Measurements from ENCODE around the gene AP1M2. TPM values are rescaled to one million over a fixed set of nuclear protein-coding genes. Genes with fewer than 3 reads are reported as not detected.

AP1M2 gene
- total RNA-seq, 1 experiment from 2014 or later: 146 TPM

- no peak overlapping the region for H3K4me2 ChIP-seq (ENCODE audit: insufficient read depth, insufficient read length, low read length)
- DNase-seq: no peak
Observed at GRCh38 chr19:10575011-10575716, 11.9 kb downstream of the AP1M2 start.

More at GRCh38 chr19:10575011-10575716, 11.9 kb downstream of the AP1M2 start:
- H3K9me3 Mint-ChIP-seq: no peaks in the 10 kb centered on the region; a peak in 1 of 5 replicates
- no peak overlapping the region for H3K4ac ChIP-seq (ENCODE audit: low read depth, low read length)
- H2BK20ac ChIP-seq (ENCODE audit: low read depth, low read length, poor library complexity, severe bottlenecking): no peak overlapping the region
- H4K20me1 ChIP-seq (ENCODE audit: control insufficient read depth, insufficient read depth, insufficient read length): no peaks in the 10 kb centered on the region
- H3K56ac ChIP-seq (ENCODE audit: insufficient read length, low read depth, low read length): no peak overlapping the region
- H3K27me3 ChIP-seq (ENCODE audit: insufficient read depth, low read length): no peaks in the 10 kb centered on the region
- H3K27me3 Mint-ChIP-seq (ENCODE audit: low read depth): no peaks in the 10 kb centered on the region
- H3K14ac ChIP-seq (ENCODE audit: insufficient read depth, low read length): no peak overlapping the region; the same call in 1 of the 2 replicates
- H3K9ac ChIP-seq (ENCODE audit: extremely low read depth, insufficient read length, low read length): no peak overlapping the region
- no peak overlapping the region for H3K27ac ChIP-seq (ENCODE audit: insufficient read length, low read depth, low read length)
- no peak overlapping the region for H2BK5ac ChIP-seq (ENCODE audit: insufficient read length, low read length)
- H3K79me1 ChIP-seq (ENCODE audit: insufficient read depth, low read depth, low read length, poor library complexity, severe bottlenecking): peaks cover 2% of the 10 kb centered on the region
- TF ChIP-seq CTCF (conservative IDR thresholded peaks at IDR 0.05): no peak
- no peak overlapping the region for H4K91ac ChIP-seq (ENCODE audit: insufficient read length, low read depth, low read length)
- H4K8ac ChIP-seq (replicated peaks; ENCODE audit: insufficient read length, low read depth, low read length): no peak overlapping the region
- no peak overlapping the region for H3K18ac ChIP-seq (ENCODE audit: insufficient read length, low read depth, low read length)
- H3K4me3 Mint-ChIP-seq: no peak overlapping the region
- H3K36me3 Mint-ChIP-seq (ENCODE audit: insufficient read depth in 1 of 3, low read depth in 3 of 3): peaks cover 15 to 57% (median 44%) of the 10 kb centered on the region in 3 experiments
- peaks cover 2 to 6% of the 10 kb centered on the region in 2 experiments for H3K4me1 Mint-ChIP-seq
- H2BK120ac ChIP-seq (ENCODE audit: low read depth, low read length, poor library complexity, severe bottlenecking): no peak overlapping the region
- H2AFZ ChIP-seq (ENCODE audit: low read length): no peak overlapping the region
- no CpG with 5 or more reads among the region's 6 CpGs for WGBS (ENCODE audit: extremely low coverage, insufficient read length, low lambda C conversion rate)
- H3K4me1 ChIP-seq (ENCODE audit: insufficient read depth, low read length): no peaks in the 10 kb centered on the region
- H4K5ac ChIP-seq (ENCODE audit: insufficient read length, low read depth, low read length): no peak overlapping the region
- no peak overlapping the region for H3T11ph ChIP-seq (ENCODE audit: low read length)
- H3K79me2 ChIP-seq (ENCODE audit: insufficient read depth, low read length): no peaks in the 10 kb centered on the region
- H2AK5ac ChIP-seq (ENCODE audit: insufficient read length, low read length): no peak overlapping the region
- no peaks in the 10 kb centered on the region for H3K23me2 ChIP-seq (ENCODE audit: insufficient read length, low read depth, low read length, poor library complexity, severe bottlenecking)
- no peak overlapping the region for H2BK12ac ChIP-seq (ENCODE audit: insufficient read length, low read depth, low read length)
- no peaks in the 10 kb centered on the region for H3K9me3 ChIP-seq (ENCODE audit: control insufficient read depth, low read depth, low read length)
- no peak overlapping the region for H2BK15ac ChIP-seq (ENCODE audit: low read depth, low read length)
- H3K27ac Mint-ChIP-seq: no peak overlapping the region; a peak in 1 of 7 replicates
- H3K23ac ChIP-seq (ENCODE audit: insufficient read length, low read depth, low read length): no peak overlapping the region

Measured in H9 (cell line).